ENCODE measurements around the gene THSD4.

THSD4 gene

GRCh38 chr15:71792521-71792920 is 677.2 kb downstream of the THSD4 start:
- Histone ChIP-seq H3K4me2 (ENCODE audit: low read length) (no peak overlapping the region), H3K9me2 (replicated peaks; ENCODE audit: control insufficient read depth, low read length) (no peaks in the 10 kb centered on the region), H4K20me1 (ENCODE audit: control insufficient read depth, insufficient read depth, low read depth, low read length) (no peaks in the 10 kb centered on the region), H3K27ac (ENCODE audit: low read depth, low read length) (no peak overlapping the region), H3K36me3 (ENCODE audit: control insufficient read depth, low read length) (no peaks in the 10 kb centered on the region), H3K27me3 (ENCODE audit: control insufficient read depth, low read length) (0 out of 2 replicates have a peak, but pooled peaks cover 2% of the 10 kb centered on the region), H3K4me3 (ENCODE audit: low read length) (no peak overlapping the region), H3K9me3 (ENCODE audit: control insufficient read depth, insufficient read depth, low read length) (no peaks in the 10 kb centered on the region), H3K79me2 (ENCODE audit: control insufficient read depth, low read length) (no peaks in the 10 kb centered on the region), H3F3A (ENCODE audit: control insufficient read depth, insufficient read depth) (no peaks in the 10 kb centered on the region), H3K4me1 (ENCODE audit: control insufficient read depth, low read length) (no peaks in the 10 kb centered on the region)
- TF ChIP-seq CTCF (IDR thresholded peaks at IDR 0.05; ENCODE audit: low read depth, low read length, poor library complexity, severe bottlenecking) (no peak), EZH2phosphoT487 (IDR thresholded peaks at IDR 0.05; ENCODE audit: borderline replicate concordance, low read length) (no peak)

GRCh38 chr15:71798641-71799040 is 683.4 kb downstream of the THSD4 start:
- TF ChIP-seq CTCF (IDR thresholded peaks at IDR 0.05; ENCODE audit: low read depth, low read length, poor library complexity, severe bottlenecking) (no peak), EZH2phosphoT487 (IDR thresholded peaks at IDR 0.05; ENCODE audit: borderline replicate concordance, low read length) (no peak)
- H3K9me3 ChIP-seq (ENCODE audit: control insufficient read depth, insufficient read depth, low read length): no peaks in the 10 kb centered on the region
- no peak overlapping the region for H3K4me3 ChIP-seq (ENCODE audit: low read length)
- H3K27ac ChIP-seq (ENCODE audit: low read depth, low read length): no peak overlapping the region
- no peaks in the 10 kb centered on the region for H3K79me2 ChIP-seq (ENCODE audit: control insufficient read depth, low read length)
- no peaks in the 10 kb centered on the region for H4K20me1 ChIP-seq (ENCODE audit: control insufficient read depth, insufficient read depth, low read depth, low read length)
- no peaks in the 10 kb centered on the region for H3K4me1 ChIP-seq (ENCODE audit: control insufficient read depth, low read length)
- H3F3A ChIP-seq (ENCODE audit: control insufficient read depth, insufficient read depth): no peaks in the 10 kb centered on the region
- H3K27me3 ChIP-seq (ENCODE audit: control insufficient read depth, low read length): no peaks in the 10 kb centered on the region
- no peaks in the 10 kb centered on the region for H3K9me2 ChIP-seq (replicated peaks; ENCODE audit: control insufficient read depth, low read length)
- no peaks in the 10 kb centered on the region for H3K36me3 ChIP-seq (ENCODE audit: control insufficient read depth, low read length)
- no peak overlapping the region for H3K4me2 ChIP-seq (ENCODE audit: low read length)

GRCh38 chr15:71800190-71800589 is 684.9 kb downstream of the THSD4 start:
- Histone ChIP-seq H3K79me2 (ENCODE audit: control insufficient read depth, low read length) (no peaks in the 10 kb centered on the region), H3K27me3 (ENCODE audit: control insufficient read depth, low read length) (no peaks in the 10 kb centered on the region), H3K4me3 (ENCODE audit: low read length) (no peak overlapping the region), H3K4me1 (ENCODE audit: control insufficient read depth, low read length) (no peaks in the 10 kb centered on the region), H4K20me1 (ENCODE audit: control insufficient read depth, insufficient read depth, low read depth, low read length) (no peaks in the 10 kb centered on the region), H3K9me2 (replicated peaks; ENCODE audit: control insufficient read depth, low read length) (no peaks in the 10 kb centered on the region), H3K9me3 (ENCODE audit: control insufficient read depth, insufficient read depth, low read length) (no peaks in the 10 kb centered on the region), H3K27ac (ENCODE audit: low read depth, low read length) (no peak overlapping the region), H3K36me3 (ENCODE audit: control insufficient read depth, low read length) (no peaks in the 10 kb centered on the region), H3F3A (ENCODE audit: control insufficient read depth, insufficient read depth) (no peaks in the 10 kb centered on the region), H3K4me2 (ENCODE audit: low read length) (no peak overlapping the region)
- TF ChIP-seq CTCF (IDR thresholded peaks at IDR 0.05; ENCODE audit: low read depth, low read length, poor library complexity, severe bottlenecking) (no peak), EZH2phosphoT487 (IDR thresholded peaks at IDR 0.05; ENCODE audit: borderline replicate concordance, low read length) (no peak)
